Measurements from ENCODE around the gene ZFR2.
"Not testable (repeated sequence)": the region's sequence is repeated elsewhere in the genome, so short reads cannot be mapped to it uniquely, and the experiment has no call there.

Gene ZFR2

GRCh38 chr19:3835055-3835435, 33.8 kb downstream of the ZFR2 start:
- no peak for DNase-seq

GRCh38 chr19:3834349-3835054, 34.3 kb downstream of the ZFR2 start:
- no peak for DNase-seq

- no peak for DNase-seq
Measured at GRCh38 chr19:3833578-3834348, 35.1 kb downstream of the ZFR2 start.

GRCh38 chr19:3832001-3832400, 36.8 kb downstream of the ZFR2 start:
- no peak for DNase-seq

GRCh38 chr19:3831601-3832000, 37.2 kb downstream of the ZFR2 start:
- DNase-seq: no peak

GRCh38 chr19:3830621-3831589, 37.9 kb downstream of the ZFR2 start:
- no peak for DNase-seq

- DNase-seq: no peak
Measured at GRCh38 chr19:3827306-3827705, 41.5 kb downstream of the ZFR2 start.

GRCh38 chr19:3826163-3826562, 42.7 kb downstream of the ZFR2 start:
- no peak for DNase-seq

GRCh38 chr19:3825286-3825956, 43.4 kb downstream of the ZFR2 start:
- DNase-seq: no peak

- no peak for DNase-seq
Measured at GRCh38 chr19:3823350-3823713, 45.5 kb downstream of the ZFR2 start.

- no peak for DNase-seq
Measured at GRCh38 chr19:3822683-3823349, 46.0 kb downstream of the ZFR2 start.

- DNase-seq: peak; percentile 61 to 85 (median 81)
Measured at GRCh38 chr19:3821857-3822364, 46.9 kb downstream of the ZFR2 start.

GRCh38 chr19:3821156-3821555, 47.7 kb downstream of the ZFR2 start:
- no peak for DNase-seq

GRCh38 chr19:3819989-3820388, 48.8 kb downstream of the ZFR2 start:
- no peak for DNase-seq

GRCh38 chr19:3818918-3819317, 49.9 kb downstream of the ZFR2 start:
- no peak for DNase-seq

- no peak for DNase-seq
Measured at GRCh38 chr19:3818466-3818865, 50.4 kb downstream of the ZFR2 start.

GRCh38 chr19:3817761-3818160, 51.1 kb downstream of the ZFR2 start:
- no peak for DNase-seq

- DNase-seq: no peak
Measured at GRCh38 chr19:3816566-3817218, 52.1 kb downstream of the ZFR2 start.

- not testable (repeated sequence) for DNase-seq
Measured at GRCh38 chr19:3816148-3816547, 52.7 kb downstream of the ZFR2 start.

- no peak for DNase-seq
Measured at GRCh38 chr19:3814648-3815047, 54.2 kb downstream of the ZFR2 start.
